GM18868 (cell line): ENCODE results near the gene HSDL1.
A peak's percentile ranks its signal among the peaks of the same experiment; 100 is the strongest.

ENCODE experiments used
- ATAC-seq: cut with Tn5 transposase; IDR thresholded peaks from one replicate; pipeline ENCODE4 v1.9.1; 2021; ENCODE audit warnings: mild to moderate bottlenecking, moderate library complexity; ENCODE audit not compliant: unreplicated experiment

Gene HSDL1

DNA sequence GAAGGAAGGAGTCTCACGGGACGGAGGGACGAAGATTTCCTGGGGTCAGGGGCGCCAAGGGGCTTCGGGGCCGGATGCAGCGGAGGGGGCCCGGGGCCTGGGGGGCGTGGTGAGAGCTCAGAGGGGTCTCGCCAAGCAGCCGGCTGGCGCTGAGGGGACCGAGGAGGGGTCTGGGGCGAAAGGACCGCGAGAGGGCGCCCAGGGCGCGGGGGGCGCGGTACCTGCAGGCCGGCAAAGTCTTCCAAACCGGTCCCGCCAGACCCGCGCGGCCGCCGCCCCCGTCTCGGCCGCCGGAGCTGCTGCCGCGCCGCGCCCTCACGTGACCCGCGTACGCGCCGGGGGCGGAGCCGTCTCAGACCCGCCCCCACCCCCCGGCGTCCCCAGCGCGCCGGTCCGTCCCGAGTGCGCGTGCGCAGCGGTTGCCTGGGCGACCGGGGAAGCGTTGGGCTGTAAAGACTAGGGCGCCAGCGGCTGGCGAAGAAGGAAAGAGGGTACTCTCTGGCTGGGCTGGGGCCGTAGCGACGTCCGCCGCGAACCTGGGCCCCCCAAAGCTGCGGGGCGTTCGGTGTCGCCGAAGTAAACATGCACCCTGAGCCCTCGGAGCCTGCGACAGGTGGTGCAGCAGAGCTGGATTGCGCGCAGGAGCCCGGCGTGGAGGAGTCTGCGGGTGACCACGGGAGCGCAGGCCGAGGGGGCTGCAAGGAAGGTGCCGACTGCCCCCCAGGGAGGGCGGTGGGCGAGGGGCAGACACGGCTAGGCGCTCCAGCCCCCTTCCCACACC lies at the start of gene HSDL1, which contains the start of gene DNAAF1:
Gene HSDL1 (minus strand): TSS at position 319 of the 781 bp plus-strand sequence. CDS start 13,856 bp downstream, outside the sequence.
Gene DNAAF1 (plus strand): TSS at position 450 of the 781 bp plus-strand sequence. CDS start 133 bp downstream, at position 583.
- peak; percentile 81 for ATAC-seq

DNA sequence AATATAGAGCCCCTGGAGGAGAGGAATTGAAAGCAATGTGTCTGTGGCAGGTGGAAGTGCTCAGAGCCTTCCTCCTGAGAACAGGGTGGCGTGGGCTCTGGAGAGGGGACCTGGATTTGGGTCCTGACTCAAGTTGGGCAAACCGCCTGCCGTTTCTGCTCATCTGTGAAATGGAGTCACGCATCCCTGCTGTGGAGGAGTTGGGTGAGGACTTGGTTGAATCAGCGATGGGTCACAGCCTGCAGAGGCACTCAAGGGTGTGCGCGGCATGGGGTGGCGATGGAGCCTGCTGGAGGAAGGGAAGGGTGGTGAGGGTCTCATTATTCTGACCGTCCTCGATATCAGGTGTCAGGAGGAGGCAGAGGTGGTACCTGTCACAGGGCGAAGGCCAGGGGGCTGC lies 49.0 kb upstream of the HSDL1 start:
- ATAC-seq = no peak

DNA sequence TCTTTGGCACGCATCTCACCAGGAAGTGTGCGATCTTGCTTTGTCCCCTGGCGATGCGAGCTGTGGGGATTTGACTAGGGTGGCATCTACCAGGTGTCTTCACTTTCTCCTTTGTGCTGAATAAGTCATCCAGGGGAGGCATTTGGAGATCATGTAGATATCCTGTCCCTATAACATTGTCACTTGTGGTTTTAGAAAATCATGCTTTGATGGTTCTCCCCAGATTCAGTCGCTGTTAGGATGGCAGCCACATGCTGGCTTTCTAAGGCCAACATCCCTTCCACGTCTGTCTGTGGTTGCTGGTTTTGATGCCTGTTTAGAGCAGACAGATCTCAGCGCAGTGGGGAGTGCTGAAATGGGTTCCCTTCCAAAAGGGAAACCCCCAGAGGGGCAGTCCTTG lies 48.5 kb upstream of the HSDL1 start:
- no peak for ATAC-seq

DNA sequence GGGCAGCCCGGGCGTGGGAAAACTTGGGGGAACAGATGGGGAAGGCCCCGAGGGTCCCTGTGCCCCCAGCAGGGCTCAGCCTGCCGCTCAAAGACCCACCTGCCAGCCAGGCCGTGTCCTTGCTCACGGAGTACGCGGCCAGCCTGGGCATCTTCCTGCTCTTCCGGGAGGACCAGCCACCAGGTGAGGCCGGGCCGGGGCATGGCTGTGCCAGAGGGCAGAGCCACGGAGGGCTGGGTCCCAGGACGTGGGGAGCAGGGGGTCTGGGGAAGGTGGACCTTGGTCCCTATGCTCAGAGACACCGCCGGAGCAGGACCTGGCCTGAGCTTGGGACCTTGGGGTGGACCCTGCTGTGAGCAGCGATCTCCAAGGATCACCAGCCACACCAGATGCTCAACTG lies 46.5 kb upstream of the HSDL1 start:
- no peak for ATAC-seq

DNA sequence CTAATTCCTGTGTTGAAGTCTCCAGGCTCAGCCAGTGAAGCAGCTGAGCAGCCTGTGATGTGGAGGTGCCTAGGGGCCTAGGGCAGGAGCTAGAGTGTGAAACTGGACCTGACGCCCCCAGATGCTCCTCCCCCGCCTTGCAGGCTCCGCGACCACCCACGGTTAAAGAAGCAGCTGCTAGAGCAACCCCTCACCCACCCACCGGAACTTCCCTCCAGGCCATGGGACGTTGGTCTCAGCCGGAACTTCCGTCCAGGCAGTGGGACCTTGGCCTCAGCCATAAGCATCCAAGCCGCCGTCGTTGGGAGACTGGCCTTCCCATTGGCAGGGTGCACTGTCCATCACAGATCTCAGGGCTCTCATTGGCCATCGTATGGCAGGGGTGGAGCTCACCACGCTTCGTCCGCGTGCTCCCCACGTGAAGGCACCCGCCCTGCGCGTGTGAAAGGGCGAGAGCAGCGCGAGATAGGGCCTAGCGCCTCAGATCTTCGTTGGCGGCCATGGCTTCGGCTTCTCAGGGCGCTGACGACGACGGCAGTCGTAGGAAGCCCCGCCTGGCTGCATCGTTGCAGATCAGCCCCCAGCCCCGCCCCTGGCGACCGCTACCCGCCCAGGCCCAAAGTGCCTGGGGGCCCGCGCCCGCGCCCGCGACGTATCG lies 45.9 kb upstream of the HSDL1 start, which contains the start of gene ADAD2:
Gene ADAD2 (plus strand): TSS at position 427 of the 658 bp plus-strand sequence. CDS start 74 bp downstream, at position 501.
- no peak for ATAC-seq

DNA sequence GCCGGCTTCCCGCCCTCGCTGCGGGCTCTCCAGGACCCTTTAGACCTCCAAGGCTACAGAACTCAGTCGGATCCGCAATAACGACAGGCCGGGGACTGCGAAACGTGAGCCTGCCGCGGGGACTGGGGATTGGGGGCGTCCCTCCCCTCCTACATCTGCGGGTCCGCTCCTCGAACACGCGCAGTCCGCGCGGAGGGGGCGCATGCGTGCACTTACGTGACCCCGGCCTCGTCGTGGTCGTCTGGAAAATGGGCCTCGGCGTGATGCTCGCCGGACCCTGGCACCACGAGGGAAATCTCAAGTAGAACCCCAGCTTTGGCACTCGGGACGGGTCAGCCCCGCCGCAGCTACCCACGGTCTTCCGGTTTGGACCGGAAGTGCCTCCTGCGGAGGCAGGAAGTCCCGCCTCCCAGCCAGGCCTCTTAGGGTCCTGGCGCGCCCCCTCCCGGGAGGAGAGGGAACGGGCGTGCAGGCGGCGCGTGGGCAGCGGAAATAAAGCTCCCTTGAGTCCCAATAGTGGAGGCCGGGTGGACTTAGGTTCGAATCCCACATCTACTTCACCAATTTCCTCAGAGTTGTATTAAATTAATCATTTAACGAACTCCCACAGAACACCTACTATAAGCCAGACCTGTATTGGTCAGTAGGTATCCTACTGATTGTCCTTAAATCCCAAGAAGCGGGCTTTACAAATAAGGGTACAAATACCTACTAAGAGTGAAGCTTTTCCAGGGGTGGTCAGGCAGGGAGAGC lies 41.9 kb upstream of the HSDL1 start, which contains the start of gene TAF1C:
Gene TAF1C (minus strand): TSS at position 373 of the 753 bp plus-strand sequence. CDS start 2,069 bp downstream, outside the sequence.
- peak; percentile 99 for ATAC-seq

DNA sequence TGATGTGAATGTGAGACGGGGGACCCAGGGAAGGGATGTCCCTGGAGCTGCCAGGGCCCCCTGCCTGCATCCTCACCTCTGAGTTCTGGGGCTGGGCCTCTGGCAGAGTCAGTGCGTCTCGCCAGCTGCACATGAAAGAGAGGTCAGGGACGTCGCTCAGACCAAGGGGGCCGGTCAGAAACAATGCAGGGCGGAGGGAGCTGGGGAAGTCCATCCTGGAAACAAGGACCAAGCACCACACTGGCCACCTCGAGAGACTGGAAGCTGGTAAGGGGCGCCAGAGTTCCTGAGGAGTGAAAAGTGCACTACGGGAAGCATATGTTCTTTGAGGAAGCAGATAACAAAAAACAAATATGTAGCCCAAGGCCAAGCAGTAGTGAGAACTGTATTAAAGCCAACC lies 39.8 kb upstream of the HSDL1 start:
- ATAC-seq = no peak

DNA sequence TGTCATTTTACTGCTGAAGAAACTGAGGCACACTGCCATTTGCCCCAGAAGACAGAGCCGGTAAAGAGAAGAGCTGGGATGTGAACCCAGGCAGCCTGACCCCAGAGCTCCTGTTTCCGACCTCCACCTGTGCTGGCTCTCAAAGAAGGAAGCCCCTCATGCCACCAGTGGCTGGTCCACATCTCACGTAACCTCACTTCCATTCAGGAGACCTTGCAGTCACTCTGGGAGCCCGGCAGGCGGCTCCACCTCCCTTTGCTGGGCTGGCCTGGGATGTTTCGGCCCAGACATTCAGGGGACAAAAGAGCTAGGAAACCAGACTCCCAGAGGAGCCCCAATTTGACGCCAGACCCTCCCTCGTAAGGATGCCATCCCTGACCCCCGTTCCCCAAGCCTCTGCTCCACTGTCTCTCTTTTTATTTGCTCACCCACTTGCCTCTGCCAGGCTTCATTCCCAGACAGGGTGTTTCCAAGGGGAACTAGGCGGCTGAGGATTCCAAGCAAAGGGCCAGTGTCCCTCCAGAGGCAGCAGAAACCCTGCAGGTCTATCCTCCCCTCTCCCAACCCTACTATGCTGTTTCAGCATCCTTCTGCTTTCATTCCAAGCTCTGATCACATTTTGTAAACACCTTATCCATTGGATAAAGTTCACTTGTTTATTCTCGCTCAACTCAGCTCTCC lies 39.1 kb upstream of the HSDL1 start:
- no peak for ATAC-seq

DNA sequence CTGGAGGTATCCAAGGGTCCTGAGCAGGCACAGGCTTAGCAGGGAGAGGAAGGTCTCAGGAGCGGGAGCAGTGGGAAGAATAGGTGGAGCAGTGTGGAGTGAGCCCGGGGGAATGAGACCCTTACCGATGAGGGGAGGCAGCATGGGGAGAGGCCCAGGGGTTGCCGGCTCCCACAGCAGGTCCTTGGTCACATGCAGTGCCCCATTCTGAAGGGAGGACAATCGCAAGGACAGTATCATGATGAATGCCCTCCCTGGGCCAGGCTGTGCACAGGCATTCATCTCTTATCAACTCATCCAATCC lies 38.5 kb upstream of the HSDL1 start:
- ATAC-seq = no peak

DNA sequence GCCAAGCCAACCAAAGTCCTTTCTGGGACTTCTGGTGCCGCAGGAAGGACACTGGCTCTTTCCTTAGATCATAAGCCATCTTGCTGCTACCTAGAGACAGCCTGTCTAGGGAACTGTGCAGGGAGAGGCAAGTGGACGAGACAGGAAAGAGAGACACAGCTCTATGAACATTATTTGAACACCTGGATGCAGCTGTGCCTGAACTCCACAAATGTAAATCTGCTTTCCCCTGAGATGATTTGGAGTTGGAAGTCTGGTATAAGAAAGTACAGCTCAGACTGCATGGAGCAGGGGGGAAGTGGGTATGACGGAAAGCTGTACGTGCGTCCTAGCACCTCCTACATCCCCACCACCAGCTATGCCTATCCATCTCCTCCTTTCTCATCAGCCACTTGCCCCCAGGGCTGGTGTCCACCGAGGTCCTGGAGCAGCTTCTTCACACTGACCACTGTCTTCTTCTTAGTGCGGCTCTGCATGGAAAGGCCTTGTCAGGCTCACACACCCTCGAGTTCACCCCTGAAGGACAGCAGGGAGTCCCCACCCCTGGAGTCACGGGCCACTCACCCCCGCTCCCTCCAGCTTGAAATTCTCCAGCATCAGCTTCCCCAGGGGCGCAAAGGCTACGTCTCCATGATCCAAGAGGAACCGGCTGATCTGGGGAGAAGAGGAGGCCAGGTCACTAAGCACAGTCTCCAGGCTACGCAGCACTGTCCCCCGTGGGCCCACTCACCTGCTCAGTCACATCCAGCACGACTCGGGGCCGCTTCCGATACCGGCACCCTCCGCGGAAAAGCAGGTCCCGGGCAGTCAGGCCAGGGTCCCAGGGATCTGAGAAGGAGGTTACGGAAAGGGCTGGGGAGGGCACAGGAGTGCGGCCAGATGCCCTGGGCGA lies 37.9 kb upstream of the HSDL1 start:
- no peak for ATAC-seq

DNA sequence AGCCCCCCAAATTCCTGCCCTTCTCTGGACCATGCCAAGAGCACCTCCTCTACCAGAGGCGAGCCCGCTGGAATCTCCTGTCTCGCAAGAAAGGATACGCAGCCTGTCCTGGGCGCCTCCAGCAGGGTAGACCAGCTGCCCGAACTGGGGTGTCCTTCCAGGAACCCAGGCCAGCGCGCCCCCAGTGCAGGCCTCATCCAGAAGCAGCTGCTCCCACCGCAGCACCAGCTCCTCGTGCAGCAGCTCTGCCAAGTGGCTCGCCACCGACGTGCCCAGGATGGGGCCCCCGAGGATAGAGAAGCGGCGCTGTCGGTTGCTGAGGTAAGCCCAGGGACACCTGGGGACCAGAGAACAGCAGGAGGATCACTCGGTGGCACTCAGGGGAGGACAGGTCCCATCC lies 37.1 kb upstream of the HSDL1 start:
- no peak for ATAC-seq

DNA sequence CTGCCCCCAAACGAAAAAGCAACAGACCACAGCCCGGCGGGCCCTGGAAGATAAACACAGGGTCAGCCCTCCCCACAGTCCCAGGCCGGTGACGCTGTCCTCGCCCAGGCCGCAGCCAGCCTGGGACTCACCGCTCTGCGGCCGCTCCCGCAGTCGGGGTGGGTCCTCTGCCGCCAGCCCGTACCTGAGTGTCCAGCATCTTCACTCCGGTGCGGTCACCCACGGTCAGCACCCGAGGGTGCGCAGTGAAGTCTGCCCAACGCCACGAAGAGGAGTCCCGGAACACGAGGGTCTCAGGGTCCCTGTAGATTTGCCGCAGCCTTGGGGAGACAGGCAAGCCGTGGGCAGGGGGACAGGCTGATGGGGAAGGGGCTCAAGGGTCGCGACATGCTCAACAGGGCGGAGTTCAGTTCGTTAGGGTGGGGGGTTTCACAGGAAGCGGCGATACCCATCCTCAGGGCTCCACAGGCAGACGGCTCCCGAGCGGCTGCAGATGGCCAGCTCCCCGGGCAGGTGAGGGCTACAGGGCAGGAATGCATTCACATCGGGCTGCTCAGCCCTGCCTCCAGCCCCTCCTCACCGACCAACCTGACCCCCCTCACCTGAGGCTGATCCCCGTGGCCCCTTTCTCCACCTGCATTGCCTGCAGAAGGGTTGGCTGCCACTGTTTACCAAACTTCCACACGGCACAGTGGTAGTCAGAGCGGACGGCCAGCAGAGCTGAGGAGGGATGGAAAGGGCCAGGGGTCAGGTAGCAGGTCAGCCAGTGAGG lies 36.4 kb upstream of the HSDL1 start:
- no peak for ATAC-seq

DNA sequence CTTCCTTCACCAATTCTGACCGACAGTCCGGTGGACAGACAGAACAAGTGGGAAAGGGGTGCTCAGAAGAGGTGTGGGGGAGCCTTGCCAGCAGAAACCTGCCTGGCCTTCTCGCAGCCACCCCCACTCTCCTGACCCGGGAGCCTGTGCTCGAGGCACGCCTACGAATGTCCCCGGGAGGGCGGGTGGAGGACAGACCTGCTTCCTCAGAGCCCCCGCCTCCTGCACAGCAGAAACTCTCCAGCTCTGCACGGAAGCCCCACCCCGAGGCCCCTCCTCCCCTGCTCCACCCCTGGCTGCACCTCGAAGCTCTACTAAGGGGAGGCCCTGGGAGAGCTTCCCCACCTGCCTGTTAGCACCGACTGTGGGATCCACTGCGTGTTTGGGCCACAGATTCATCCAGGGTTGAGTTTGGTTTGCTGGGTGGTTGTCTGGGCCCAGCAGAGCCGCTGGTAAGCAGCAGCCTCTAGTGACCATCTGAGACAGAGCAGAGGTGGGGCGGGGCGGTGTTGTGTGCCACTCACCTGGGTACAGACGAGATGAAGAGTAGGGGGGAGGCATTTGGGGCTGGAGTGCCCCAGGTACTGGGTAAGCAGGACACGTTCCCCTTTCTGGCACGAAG lies 35.7 kb upstream of the HSDL1 start:
- no peak for ATAC-seq

DNA sequence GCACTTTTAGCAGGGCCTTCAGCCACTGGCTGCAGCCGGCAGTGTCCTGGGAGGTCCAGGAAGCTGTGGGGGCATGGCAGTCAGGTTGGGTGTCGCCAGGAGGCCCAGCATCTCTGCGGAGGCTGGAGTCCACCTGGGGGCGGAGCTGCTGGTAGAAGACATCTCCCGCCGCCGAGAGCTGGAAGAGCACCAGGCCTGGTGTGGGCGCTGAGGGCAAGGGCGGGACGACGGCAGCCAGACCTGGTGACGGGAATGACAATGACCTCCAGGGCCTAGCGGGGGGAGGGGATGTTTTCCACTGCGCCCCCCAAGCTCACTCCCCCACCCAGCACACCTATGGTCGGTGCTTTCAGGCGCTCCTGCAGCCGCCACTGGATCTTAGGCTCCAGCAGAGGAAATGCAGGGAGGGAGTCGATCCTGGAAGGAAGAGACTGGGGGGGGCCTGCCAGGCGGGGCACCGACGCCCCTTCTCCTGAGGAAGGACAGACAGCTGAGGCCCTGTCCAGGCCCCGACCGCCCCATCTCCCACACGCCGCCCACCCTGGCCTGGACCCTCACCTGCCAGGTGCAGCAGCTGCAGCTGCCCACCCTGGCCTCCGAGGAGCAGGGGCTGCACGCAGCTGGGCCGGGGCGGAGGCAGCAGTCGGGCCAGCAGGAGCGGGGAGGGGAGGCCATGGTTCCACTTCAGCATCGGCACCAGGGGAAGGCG lies 34.8 kb upstream of the HSDL1 start:
- no peak for ATAC-seq

DNA sequence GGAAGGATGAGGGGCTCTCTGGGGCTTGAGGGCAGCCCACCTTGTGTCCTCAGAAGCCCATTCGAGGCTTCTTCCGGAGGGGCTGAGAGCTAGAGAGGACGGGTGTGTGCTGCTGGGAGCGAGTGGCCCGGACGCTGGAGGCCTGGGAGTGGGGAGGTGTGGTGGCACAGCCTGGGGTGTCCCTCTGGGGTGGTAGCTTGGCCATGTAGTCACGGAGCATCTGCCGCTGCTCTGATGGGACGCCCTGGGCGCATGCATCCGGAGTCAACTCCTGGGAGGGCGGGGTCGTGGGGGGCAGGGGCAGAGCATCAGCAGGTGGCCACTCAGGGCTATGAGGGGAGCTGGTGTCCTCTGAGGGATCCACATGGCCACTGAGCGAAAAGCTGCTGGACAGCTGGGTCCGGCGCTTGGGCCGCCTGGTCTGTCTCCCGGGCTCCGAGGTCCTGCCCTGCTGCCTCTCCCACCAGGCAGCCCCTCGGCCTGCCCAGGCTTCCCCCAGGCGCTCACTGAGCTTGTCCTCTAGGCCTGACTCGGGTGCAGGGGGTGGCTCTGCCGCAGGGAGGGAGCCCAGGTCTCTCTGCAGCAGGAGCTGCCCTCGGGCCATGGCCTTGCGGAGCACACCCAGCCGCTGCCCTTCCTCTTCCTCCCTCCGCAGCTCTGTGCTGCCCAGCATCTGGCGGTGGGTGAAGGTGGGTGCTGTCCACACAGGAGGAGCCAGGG lies 34.1 kb upstream of the HSDL1 start:
- no peak for ATAC-seq

DNA sequence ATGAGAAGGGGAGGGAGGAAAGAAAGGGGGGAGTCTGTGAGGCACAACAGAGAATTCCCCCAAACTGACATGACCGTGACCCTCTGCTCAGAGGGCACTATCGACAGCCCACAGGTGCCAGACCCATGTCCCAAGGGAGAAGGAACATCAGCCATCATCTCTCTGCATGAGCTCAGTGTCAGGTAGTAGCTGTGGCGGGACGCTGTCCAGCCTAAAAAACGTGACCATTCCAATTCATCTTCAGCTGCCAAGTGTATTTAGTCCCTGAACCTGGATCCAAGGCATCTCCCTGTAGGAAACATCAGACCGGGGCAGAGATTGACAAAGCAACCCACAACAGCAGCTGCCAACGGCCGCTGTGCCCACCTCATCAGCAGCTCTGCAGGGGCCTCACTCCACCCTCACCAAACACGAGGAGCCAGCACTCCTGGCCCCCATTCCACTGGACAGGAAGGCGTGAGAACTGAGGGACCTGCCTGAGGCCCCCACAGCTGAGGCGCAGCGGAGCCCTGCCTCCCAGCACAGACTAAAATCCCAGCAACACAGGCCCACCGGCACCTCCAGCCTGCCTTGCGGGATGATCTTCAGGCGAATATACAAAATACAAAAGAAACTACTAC lies 33.3 kb upstream of the HSDL1 start:
- ATAC-seq = no peak

DNA sequence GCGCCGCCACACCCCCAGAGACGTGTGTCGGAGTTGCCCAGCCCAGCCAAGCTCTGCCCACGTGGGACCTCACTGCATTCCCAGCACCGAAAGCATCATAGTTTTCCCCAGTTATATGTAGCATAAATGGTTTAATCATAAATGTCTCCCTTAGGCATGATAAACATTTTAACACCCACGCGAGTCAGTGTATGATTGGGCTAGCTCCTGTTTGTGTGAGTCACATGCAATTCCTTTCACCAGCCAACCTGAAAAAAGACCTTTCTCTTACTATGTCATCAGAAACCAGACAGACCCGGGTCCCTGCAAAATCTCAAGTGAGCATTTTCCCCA lies 32.7 kb upstream of the HSDL1 start:
- no peak for ATAC-seq
